ENCODE data around the gene ZSCAN30.

ZSCAN30 gene

GRCh38 chr18:35278085-35278484, 11.9 kb downstream of the ZSCAN30 start:
- DNase-seq: no peak

- DNase-seq: no peak
Measured at GRCh38 chr18:35277633-35278032, 12.4 kb downstream of the ZSCAN30 start.

DNA sequence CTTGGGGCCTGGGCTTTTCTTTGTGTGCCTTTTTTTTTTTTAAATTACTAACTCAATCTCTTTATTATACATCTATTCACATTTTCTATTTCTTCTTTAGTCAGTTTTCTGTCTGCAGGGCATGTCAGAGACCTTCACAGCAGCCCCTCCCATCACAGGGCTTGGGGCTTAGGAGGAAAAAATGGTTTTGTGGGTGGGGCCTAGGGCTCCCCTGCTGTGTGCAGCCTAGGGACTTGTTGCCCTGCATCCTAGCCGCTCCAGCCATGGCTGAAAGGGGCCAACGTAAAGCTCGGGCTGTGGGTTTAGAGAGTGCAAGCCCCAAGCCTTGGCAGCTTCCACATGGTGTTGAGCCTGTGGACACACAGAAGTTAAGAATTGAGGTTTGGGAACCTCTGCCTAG, 13.8 kb downstream of the ZSCAN30 start:
- no peak for DNase-seq

DNA sequence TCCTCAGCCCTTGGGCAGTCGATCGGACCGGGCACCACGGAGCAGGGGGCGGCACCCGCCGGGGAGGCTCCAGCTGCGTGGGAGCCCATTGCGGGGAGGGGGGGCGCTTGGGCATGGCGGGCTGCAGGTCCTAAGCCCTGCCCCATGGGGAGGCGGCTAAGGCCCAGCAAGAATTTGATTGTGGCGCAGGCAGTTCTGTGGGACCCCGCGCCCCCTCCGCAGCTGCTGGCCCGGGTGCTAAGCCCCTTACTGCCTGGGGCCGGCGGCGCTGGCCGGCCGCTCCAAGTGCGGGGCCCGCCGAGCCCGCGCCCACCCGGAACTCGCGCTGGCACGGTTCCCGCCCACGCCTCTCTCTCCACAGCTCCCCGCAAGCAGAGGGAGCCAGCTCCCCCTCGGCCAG, 18.4 kb downstream of the ZSCAN30 start:
- no peak for DNase-seq

DNA sequence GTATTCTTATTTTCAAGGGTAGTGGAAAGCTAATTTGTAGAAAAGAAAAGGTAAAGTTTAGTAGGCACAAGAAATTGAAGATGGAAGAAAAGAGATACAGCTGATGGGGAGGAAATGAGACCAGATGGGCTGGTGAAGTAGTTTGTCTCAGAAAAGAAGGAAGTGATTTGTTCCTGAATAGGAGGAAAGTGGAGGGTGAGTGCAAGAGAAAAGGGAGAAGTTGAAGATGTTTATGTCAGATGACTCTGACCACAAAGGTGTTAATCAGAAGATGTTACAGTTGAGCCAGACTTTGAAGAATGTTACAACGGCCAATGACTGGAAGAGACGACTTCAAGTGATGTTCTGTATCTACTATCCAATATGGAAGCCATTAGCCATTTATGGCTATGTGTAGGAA, 21.2 kb downstream of the ZSCAN30 start:
- no peak for DNase-seq

- no peak for DNase-seq
Measured at GRCh38 chr18:35267809-35268208, 22.2 kb downstream of the ZSCAN30 start.

DNA sequence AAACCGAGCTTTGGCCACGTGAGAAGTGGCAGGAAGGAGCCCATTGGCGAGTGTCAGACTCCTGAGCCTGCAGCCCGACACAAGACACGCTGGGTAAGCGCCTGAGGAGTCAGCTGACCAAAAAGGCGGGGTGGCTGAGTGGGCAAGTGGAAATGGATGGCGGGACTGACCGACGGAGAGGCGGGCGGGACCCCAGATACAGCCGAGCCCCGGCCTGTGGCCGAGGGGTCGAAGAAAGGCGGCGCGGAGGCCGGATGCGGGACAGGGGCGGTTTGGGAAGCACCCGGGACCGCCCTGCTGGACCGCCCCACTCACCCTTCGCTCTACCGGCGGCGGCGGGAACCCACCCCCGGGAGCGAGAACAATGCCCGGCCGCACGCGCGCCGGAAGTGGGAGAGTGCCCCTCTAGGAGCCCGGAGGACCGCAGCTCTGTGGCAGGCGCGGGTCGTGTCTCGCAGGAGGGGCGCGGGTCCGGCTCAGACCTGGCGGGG, 22.8 kb downstream of the ZSCAN30 start:
- peak; percentile 79 for DNase-seq

- DNase-seq: no peak
Measured at GRCh38 chr18:35264409-35264808, 25.6 kb downstream of the ZSCAN30 start.

DNA sequence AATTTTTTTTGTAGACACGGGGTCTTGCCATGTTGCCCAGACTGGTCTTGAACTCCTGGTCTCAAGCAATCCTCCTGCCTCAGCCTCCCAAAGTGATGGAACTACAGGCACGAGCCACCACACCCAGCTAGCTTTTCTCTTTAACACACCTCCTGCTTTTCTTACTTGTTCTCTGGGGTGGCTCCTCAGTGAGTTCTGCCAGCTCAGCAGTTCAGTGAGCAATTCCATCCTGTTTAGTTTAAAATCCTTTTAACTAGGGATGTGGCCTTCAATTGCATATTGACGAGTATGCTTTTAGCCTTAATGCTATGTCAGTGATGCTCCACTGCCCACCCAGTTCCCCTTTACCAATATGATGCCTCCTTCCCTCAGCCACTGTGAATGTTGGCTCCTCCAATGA, 33.1 kb downstream of the ZSCAN30 start:
- DNase-seq: no peak

GRCh38 chr18:35253655-35254287, 36.3 kb downstream of the ZSCAN30 start:
- no peak for DNase-seq

- no peak for DNase-seq
Measured at GRCh38 chr18:35252466-35252865, 37.6 kb downstream of the ZSCAN30 start.

- no peak for DNase-seq
Measured at GRCh38 chr18:35248429-35248828, 41.6 kb downstream of the ZSCAN30 start.

DNA sequence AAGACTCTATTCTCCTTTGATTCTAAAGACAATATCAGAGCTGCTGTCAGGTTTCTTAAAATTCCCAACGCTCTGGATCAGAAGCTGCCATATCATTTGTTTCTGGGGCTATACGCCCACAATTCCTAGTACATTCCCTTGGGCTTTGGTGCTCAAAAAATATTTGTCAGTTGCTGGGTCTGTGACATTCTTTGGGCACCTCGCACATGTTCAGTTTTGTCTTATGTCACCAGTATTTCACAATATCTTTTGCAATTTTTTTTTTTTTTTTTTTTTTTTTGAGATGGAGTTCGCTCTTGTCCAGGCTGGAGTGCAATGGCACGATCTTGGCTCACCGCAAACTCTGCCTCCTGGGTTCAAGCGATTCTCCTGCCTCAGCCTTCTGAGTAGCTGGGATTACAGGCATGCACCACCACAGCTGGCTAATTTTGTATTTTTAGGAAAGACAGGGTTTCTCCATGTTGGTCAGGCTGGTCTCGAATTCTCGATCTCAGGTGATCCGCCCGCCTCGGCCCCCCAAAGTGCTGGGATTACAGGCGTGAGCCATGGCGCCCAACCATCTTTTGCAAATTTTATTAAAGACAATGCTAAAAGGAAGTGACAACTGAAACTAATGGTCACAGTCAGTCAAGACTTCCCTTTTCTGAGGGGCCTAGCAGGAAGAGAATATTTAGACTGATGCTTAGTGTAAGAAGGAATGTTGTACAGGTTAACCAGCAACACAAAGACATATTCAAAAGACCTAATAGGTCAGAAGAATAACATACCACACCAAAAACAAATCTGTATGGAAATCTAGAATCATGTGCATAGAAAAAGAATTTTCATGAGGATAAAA, 42.4 kb downstream of the ZSCAN30 start:
- DNase-seq: no peak

DNA sequence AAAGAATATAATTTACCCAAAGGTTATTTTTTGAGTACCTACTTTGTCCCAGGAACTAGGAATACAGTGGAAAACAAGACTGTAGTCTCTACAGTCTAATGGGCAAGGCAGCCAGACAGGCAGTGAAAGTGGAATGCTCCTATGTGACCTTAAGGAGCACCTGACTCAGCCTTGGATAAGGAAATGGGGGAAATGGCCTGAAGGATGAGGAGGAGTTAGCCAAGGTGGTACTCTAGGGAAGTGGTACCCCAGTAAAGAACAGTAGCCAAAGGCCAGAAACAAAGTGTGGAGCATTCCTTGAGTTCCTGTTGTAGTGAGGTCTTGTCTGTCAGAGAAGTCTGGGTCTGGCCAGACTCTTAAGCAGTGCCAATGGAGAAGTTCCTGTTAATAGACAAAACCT, 43.2 kb downstream of the ZSCAN30 start:
- DNase-seq: no peak

GRCh38 chr18:35245719-35246317, 44.2 kb downstream of the ZSCAN30 start:
- no peak for DNase-seq

- DNase-seq: no peak
Measured at GRCh38 chr18:35244671-35245070, 45.4 kb downstream of the ZSCAN30 start.

GRCh38 chr18:35242426-35242825, 47.6 kb downstream of the ZSCAN30 start:
- DNase-seq: no peak

GRCh38 chr18:35241448-35241804, 48.6 kb downstream of the ZSCAN30 start:
- DNase-seq: no peak

- DNase-seq: peak; percentile 96
Measured at GRCh38 chr18:35240664-35241447, 49.2 kb downstream of the ZSCAN30 start, which contains the start of gene ZNF397. Gene ZNF397, plus strand, starts transcription at chr18:35241034. Its CDS starts 1,437 bp downstream, at chr18:35242471.

DNA sequence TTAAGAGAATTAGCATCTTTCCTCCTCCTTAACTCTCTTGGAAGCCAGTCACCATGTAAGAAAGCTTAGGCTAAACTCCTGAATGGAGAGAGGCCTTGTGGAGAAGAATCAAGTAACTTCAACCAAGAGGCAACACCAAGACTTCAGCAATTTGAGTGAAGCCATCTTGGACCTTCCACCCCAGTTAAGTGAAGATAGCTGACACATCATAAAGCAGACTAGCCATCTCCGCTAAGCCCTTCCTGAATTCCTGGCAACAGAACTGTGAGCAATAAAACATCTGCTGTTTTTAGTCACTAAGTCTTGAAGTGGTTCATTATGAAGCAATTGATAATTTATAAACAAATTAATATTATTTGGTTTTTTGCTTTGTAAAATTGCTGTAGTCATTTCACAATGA, 50.7 kb downstream of the ZSCAN30 start:
- no peak for DNase-seq

DNA sequence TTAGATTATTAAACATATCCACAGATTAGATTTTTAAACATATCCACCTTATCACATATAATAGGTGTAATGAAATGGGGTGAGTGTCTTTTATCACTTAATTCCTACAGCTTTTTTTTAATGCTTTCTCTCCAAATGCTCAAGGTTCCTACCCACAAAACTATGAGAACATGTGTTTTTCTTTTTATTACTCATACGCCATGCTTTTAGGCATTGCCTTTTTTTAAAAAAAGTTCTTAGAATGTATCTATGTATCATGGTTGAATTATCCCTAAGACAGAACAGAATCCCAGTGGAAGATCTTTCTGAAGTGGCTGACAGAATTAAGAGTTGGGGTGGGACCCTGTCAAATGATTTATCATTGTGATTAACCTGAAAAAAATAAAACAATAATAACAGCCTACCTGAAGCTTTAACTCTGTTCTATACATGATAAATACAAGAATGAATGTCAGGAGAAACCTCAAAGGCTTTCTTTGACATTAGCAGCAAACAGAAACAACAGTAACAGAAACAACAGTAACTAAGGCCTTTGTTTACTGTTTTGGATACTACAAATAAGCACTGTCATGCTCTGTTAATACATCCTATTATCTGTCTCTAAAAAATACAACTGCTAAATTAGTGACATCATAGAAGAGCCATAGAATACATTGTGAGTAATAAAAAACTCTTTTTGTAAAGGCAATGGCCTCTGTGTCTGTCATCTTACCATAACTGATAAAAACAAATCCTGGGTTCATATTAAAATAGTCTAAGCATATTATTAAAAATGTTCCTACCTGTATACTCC, 53.3 kb downstream of the ZSCAN30 start:
- no peak for DNase-seq

DNA sequence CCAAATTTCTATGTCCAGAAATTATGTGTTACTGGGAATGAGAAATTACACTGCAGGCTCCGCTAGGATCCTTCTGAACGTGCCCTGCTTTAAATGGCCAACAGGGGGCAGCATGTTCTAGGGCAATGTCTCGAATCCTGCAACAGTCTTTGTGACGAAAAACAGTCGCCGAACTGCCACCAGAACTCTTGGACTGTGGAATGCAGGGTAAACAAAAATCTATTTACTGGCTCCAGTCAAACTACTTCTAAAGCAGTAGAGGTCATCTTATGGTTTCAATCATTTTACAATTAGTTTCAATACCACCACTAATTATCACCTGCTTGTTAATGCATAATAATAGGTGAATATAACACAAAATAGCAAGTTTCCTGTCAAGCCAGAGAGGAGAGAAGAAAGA, 59.0 kb downstream of the ZSCAN30 start:
- peak; percentile 77 for DNase-seq

All from activated CD8-positive, alpha-beta memory T cell treated with anti-CD3 and anti-CD28 coated beads, Interleukin-2, amount 50 U/mL, for 4 hours (primary cell).